Posterior vena cava (tissue), 2 donors: ENCODE data around the gene HIC2. TPM values are rescaled to one million over a fixed set of nuclear protein-coding genes. Genes with fewer than 3 reads are reported as not detected.
A peak's percentile ranks its signal among the peaks of the same experiment; 100 is the strongest.
"Not testable (repeated sequence)": the region's sequence is repeated elsewhere in the genome, so short reads cannot be mapped to it uniquely, and the experiment has no call there.

Experiments used
- DNase-seq: peaks from one replicate; pipeline ENCODE4 v3.0.0-alpha.2; 2020; ENCODE audit warnings: low spot score
- intact Hi-C, 2 donors: fragments of 100-400 bp; cut with DNase I; formaldehyde crosslinking; loops; one replicate each; pipeline versions ENCODE4 v1.14.1 to v1.14.2; 2022 to 2023
- total RNA-seq, 2 donors: library from RNA; stranded (reverse); fragmentation: NEBNext Ultra II Directional; extraction: Animal tissue kit (Norgen Biotek cat#: 25700); gene quantifications; one replicate each; pipeline ENCODE4 v1.2.1, GENCODE V29; 2021
- donor health status: DM: yes; HTN: yes; CAD: no.
- donor health status: DM: yes; HTN: yes; CAD: no.

HIC2 gene
- total RNA-seq, 2 donors from 2014 or later, result 3.3 to 3.8 TPM

- DNase-seq, intact Hi-C loops: not testable (repeated sequence)
Observed at GRCh38 chr22:21472984-21473383, 55.8 kb downstream of the HIC2 start.

- intact Hi-C loops, DNase-seq: not testable (repeated sequence)
Observed at GRCh38 chr22:21473664-21474063, 56.5 kb downstream of the HIC2 start.

GRCh38 chr22:21484039-21484438, 66.9 kb downstream of the HIC2 start:
- DNase-seq, intact Hi-C loops: not testable (repeated sequence)

- DNase-seq, intact Hi-C loops: not testable (repeated sequence)
Observed at GRCh38 chr22:21487723-21488122, 70.6 kb downstream of the HIC2 start.

GRCh38 chr22:21489149-21489680, 72.0 kb downstream of the HIC2 start:
- DNase-seq, intact Hi-C loops: not testable (repeated sequence)

- DNase-seq, result peak; percentile 52
- intact Hi-C loops, result not testable (repeated sequence)
Observed at GRCh38 chr22:21490556-21490955, 73.4 kb downstream of the HIC2 start.

GRCh38 chr22:21492271-21492670, 75.1 kb downstream of the HIC2 start:
- intact Hi-C loops, DNase-seq: not testable (repeated sequence)

- DNase-seq, intact Hi-C loops: not testable (repeated sequence)
Observed at GRCh38 chr22:21493789-21494782, 76.9 kb downstream of the HIC2 start.

- intact Hi-C loops, DNase-seq: not testable (repeated sequence)
Observed at GRCh38 chr22:21497984-21498383, 80.8 kb downstream of the HIC2 start.

GRCh38 chr22:21498489-21498888, 81.3 kb downstream of the HIC2 start:
- intact Hi-C loops, DNase-seq: not testable (repeated sequence)

GRCh38 chr22:21499623-21500506, 82.7 kb downstream of the HIC2 start:
- DNase-seq, intact Hi-C loops: not testable (repeated sequence)

Other genes with a start within 250 kb of the HIC2 start
- gene RIMBP3B, start 33.6 kb upstream of the HIC2 start, total RNA-seq, result under 1 TPM; 0.19 to 0.42 TPM
- under 1 TPM; 0.51 to 0.81 TPM for gene TMEM191C, start 50.0 kb downstream of the HIC2 start, total RNA-seq
- gene RIMBP3C, start 134.1 kb downstream of the HIC2 start, total RNA-seq, result under 1 TPM in 1 of 2 donors, not detected in 1; 0.14 TPM
- 10 to 100 TPM; 36.2 to 36.8 TPM for gene UBE2L3, start 150.3 kb downstream of the HIC2 start, total RNA-seq
- gene YDJC, start 212.7 kb downstream of the HIC2 start, total RNA-seq, result 1 to 10 TPM; 7.1 to 8.5 TPM
- gene CCDC116, start 215.4 kb downstream of the HIC2 start, total RNA-seq, result under 1 TPM; 0.23 to 0.38 TPM
- gene SDF2L1, start 224.9 kb downstream of the HIC2 start, total RNA-seq, result 10 to 100 TPM; 27.8 to 33.1 TPM
- gene PPIL2, start 248.6 kb downstream of the HIC2 start, total RNA-seq, result 10 to 100 TPM; 28.9 to 29.5 TPM